Mammary epithelial cell (primary cell): ENCODE data around the gene USP3.

Experiments used
- EZH2 ChIP-seq: IDR thresholded peaks from 2 replicates; pipeline ENCODE4 v1.6.1; 2012; ENCODE audit warnings: low read length, inconsistent platforms, borderline replicate concordance
- TF ChIP-seq, protein P1 (sequence below), 2 donors: IDR thresholded peaks in 1 of 2; conservative IDR thresholded peaks in 1 of 2; 2 replicates each; pipeline ENCODE4 v1.5.1; 2011 to 2012; ENCODE audit warnings: inconsistent platforms in 2 of 2, low read length in 2 of 2, mild to moderate bottlenecking in 2 of 2, control low read depth in 1 of 2, low read depth in 1 of 2; ENCODE audit not compliant: insufficient read depth in 1 of 2; ENCODE audit errors: extremely low read depth in 1 of 2

DNA sequence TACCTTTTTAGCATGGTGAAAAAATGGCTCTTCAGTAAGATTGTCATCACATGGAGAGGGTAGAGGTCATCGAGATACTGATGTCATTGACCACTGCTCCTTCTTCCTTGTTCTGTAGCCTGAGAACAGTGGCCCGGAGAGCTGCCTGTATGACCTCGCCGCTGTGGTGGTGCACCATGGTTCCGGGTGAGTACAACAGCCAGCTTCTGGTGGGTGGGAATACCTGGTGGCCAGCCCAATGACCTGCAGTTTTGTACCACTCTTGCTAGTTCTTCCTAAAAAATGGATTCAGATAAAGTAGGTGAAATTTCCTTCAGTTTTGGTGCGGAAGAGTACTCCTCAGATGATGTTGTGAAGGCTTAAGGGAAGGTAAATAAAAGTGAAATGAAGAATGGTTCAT is 84.4 kb downstream of the USP3 start:
- TF ChIP-seq, protein P1, sequence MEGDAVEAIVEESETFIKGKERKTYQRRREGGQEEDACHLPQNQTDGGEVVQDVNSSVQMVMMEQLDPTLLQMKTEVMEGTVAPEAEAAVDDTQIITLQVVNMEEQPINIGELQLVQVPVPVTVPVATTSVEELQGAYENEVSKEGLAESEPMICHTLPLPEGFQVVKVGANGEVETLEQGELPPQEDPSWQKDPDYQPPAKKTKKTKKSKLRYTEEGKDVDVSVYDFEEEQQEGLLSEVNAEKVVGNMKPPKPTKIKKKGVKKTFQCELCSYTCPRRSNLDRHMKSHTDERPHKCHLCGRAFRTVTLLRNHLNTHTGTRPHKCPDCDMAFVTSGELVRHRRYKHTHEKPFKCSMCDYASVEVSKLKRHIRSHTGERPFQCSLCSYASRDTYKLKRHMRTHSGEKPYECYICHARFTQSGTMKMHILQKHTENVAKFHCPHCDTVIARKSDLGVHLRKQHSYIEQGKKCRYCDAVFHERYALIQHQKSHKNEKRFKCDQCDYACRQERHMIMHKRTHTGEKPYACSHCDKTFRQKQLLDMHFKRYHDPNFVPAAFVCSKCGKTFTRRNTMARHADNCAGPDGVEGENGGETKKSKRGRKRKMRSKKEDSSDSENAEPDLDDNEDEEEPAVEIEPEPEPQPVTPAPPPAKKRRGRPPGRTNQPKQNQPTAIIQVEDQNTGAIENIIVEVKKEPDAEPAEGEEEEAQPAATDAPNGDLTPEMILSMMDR (conservative IDR thresholded peaks at IDR 0.05 in 1 of 2, IDR thresholded peaks at IDR 0.05 in 1 of 2; ENCODE audit: extremely low read depth in 1 of 2, insufficient read depth in 1 of 2, low read depth in 1 of 2, low read length in 2 of 2) = no peak
- no peak for TF ChIP-seq EZH2
